Measurements from ENCODE around the gene SDK2. TPM values are rescaled to one million over a fixed set of nuclear protein-coding genes. Genes with fewer than 3 reads are reported as not detected.

SDK2 gene
- total and polyA plus RNA-seq, 7 experiments from 2014 or later, result 0.64 to 14.1 (median 8.2) TPM

DNA sequence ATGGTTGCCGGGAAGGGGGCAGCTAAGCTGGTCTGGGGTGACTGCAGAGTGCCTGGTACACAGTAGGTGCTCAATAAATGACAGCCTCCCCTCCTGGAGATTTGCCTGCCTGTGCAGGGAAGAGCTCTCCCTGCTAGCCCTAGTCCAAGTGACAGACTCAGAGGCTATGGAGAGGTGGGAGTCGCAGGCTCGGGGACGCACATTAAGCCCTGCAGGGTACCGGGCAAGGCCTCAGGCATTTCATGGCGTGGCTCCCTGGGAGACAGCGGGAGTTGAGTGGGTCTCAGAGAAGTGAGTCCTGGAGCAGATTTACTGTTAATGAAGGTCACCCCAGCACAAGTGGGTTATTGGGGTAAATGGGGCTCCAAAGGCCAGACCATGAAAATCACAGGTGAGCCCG, 200.2 kb downstream of the SDK2 start:
- Histone ChIP-seq H3K36me3 (ENCODE audit: control insufficient read depth in 2 of 3, insufficient read depth in 3 of 3, low read length in 3 of 3) (no peaks in the 10 kb centered on the region), H3K9me3 (ENCODE audit: control insufficient read depth in 2 of 3, low read length in 3 of 3) (no peaks in the 10 kb centered on the region), H3K27me3 (ENCODE audit: control insufficient read depth in 2 of 2, insufficient read depth in 2 of 2, low read length in 2 of 2) (no peaks in the 10 kb centered on the region), H3K4me3 (ENCODE audit: low read length) (no peak overlapping the region), H3K27ac (ENCODE audit: low read depth, low read length) (no peak overlapping the region), H3K4me1 (ENCODE audit: control insufficient read depth in 2 of 2, insufficient read depth in 2 of 2, low read length in 2 of 2) (no peaks in the 10 kb centered on the region)
- Mint-ChIP-seq H3K4me1 (peaks cover 0 to 2% (median 0%) of the 10 kb centered on the region in 7 donors), H3K4me3 (no peak overlapping the region), H3K9me3 (no peaks in the 10 kb centered on the region), H3K27ac (peak overlapping the region in 1 of 9 donors; percentile 25), H3K36me3 (peaks cover 0 to 17% (median 4%) of the 10 kb centered on the region in 5 donors), H3K27me3 (no peaks in the 10 kb centered on the region)
- ChIA-PET POLR2A (no interaction called here), CTCF (no interaction called here)
- ATAC-seq (no peak), DNase-seq (no peak)
- intact Hi-C loops (cut with micrococcal nuclease), result no loop called here

DNA sequence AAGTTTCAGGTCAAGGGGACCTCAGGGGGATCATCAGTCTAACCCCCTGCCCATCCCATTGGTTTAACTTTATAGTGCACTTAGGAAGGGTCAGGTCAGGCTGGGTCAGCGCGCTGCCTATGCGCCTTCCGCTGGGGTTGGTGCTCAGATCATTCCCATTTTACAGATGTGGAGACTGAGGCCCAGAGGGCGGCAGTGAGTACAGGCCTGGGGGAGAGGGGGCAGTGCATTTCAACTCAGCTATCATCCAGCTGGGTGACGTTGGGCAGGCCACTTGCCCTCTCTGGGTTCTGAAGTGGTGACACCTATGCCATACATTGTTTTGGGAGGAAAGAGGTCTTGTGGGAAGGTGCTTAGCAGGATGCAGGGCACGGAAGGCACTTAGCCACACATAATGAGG, 204.6 kb downstream of the SDK2 start:
- H3K27me3 ChIP-seq (ENCODE audit: control insufficient read depth in 2 of 2, insufficient read depth in 2 of 2, low read length in 2 of 2), result no peaks in the 10 kb centered on the region
- peaks cover 0 to 25% (median 4%) of the 10 kb centered on the region in 5 donors for H3K36me3 Mint-ChIP-seq
- H3K36me3 ChIP-seq (ENCODE audit: control insufficient read depth in 2 of 3, insufficient read depth in 3 of 3, low read length in 3 of 3), result no peaks in the 10 kb centered on the region
- H3K4me1 Mint-ChIP-seq, result peaks cover 0 to 3% (median 0%) of the 10 kb centered on the region in 7 donors
- CTCF ChIA-PET, result no interaction called here
- no peaks in the 10 kb centered on the region for H3K9me3 ChIP-seq (ENCODE audit: control insufficient read depth in 2 of 3, low read length in 3 of 3)
- POLR2A ChIA-PET, result no interaction called here
- no peak overlapping the region for H3K27ac ChIP-seq (ENCODE audit: low read depth, low read length)
- H3K27me3 Mint-ChIP-seq, result no peaks in the 10 kb centered on the region
- no peaks in the 10 kb centered on the region for H3K9me3 Mint-ChIP-seq
- no peak overlapping the region for H3K4me3 ChIP-seq (ENCODE audit: low read length)
- no peak overlapping the region for H3K4me3 Mint-ChIP-seq
- peak overlapping the region in 1 of 9 donors; percentile 17 for H3K27ac Mint-ChIP-seq
- intact Hi-C loops (cut with micrococcal nuclease), result no loop called here
- DNase-seq (no peak), ATAC-seq (no peak)
- no peaks in the 10 kb centered on the region for H3K4me1 ChIP-seq (ENCODE audit: control insufficient read depth in 2 of 2, insufficient read depth in 2 of 2, low read length in 2 of 2)

GRCh38 chr17:73437826-73438225, 206.4 kb downstream of the SDK2 start:
- POLR2A ChIA-PET, result no interaction called here
- H3K9me3 ChIP-seq (ENCODE audit: control insufficient read depth in 2 of 3, low read length in 3 of 3), result no peaks in the 10 kb centered on the region
- Mint-ChIP-seq H3K27ac (no peak overlapping the region), H3K9me3 (no peaks in the 10 kb centered on the region), H3K4me3 (no peak overlapping the region), H3K36me3 (peaks cover 0 to 25% (median 4%) of the 10 kb centered on the region in 5 donors), H3K27me3 (no peaks in the 10 kb centered on the region), H3K4me1 (peaks cover 0 to 2% (median 0%) of the 10 kb centered on the region in 7 donors)
- intact Hi-C loops (cut with micrococcal nuclease), result no loop called here
- no peaks in the 10 kb centered on the region for H3K27me3 ChIP-seq (ENCODE audit: control insufficient read depth in 2 of 2, insufficient read depth in 2 of 2, low read length in 2 of 2)
- no peak for DNase-seq
- CTCF ChIA-PET, result no interaction called here
- no peaks in the 10 kb centered on the region for H3K36me3 ChIP-seq (ENCODE audit: control insufficient read depth in 2 of 3, insufficient read depth in 3 of 3, low read length in 3 of 3)
- H3K4me3 ChIP-seq (ENCODE audit: low read length), result no peak overlapping the region
- H3K27ac ChIP-seq (ENCODE audit: low read depth, low read length), result no peak overlapping the region
- ATAC-seq, result no peak
- H3K4me1 ChIP-seq (ENCODE audit: control insufficient read depth in 2 of 2, insufficient read depth in 2 of 2, low read length in 2 of 2), result no peaks in the 10 kb centered on the region

GRCh38 chr17:73436954-73437353, 207.3 kb downstream of the SDK2 start:
- Histone ChIP-seq H3K27ac (ENCODE audit: low read depth, low read length) (no peak overlapping the region), H3K36me3 (ENCODE audit: control insufficient read depth in 2 of 3, insufficient read depth in 3 of 3, low read length in 3 of 3) (no peaks in the 10 kb centered on the region), H3K9me3 (ENCODE audit: control insufficient read depth in 2 of 3, low read length in 3 of 3) (no peaks in the 10 kb centered on the region), H3K4me1 (ENCODE audit: control insufficient read depth in 2 of 2, insufficient read depth in 2 of 2, low read length in 2 of 2) (no peaks in the 10 kb centered on the region), H3K27me3 (ENCODE audit: control insufficient read depth in 2 of 2, insufficient read depth in 2 of 2, low read length in 2 of 2) (no peaks in the 10 kb centered on the region), H3K4me3 (ENCODE audit: low read length) (no peak overlapping the region)
- Mint-ChIP-seq H3K27me3 (no peaks in the 10 kb centered on the region), H3K36me3 (peaks cover 0 to 25% (median 4%) of the 10 kb centered on the region in 5 donors), H3K4me1 (peaks cover 0 to 2% (median 0%) of the 10 kb centered on the region in 7 donors), H3K9me3 (no peaks in the 10 kb centered on the region), H3K27ac (no peak overlapping the region), H3K4me3 (no peak overlapping the region)
- ATAC-seq, result no peak
- DNase-seq, result no peak
- CTCF ChIA-PET, result no interaction called here
- intact Hi-C loops (cut with micrococcal nuclease), result no loop called here
- POLR2A ChIA-PET, result no interaction called here

DNA sequence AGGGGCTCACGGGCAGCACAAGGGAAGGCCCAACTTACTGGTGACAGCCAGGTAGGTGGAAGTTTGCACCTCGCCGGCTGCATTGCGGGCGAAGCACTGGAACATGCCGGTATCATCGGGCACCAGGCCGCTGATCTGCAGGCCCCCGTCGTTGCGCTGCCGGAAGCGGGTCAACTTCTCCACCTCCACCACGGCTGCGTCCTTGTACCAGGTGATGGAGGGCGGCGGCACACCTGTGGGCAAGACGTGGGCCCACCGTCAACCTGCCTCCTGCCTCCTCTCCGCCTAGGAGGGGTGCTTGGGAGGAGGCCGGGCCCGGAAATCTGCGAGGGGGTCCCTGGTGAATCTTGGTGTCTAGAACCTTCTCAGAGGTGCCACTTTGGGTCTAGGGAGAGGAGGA, 208.8 kb downstream of the SDK2 start:
- ChIA-PET CTCF (no interaction called here), POLR2A (no interaction called here)
- no peak for DNase-seq
- no peak for ATAC-seq
- Mint-ChIP-seq H3K4me3 (no peak overlapping the region), H3K27me3 (no peaks in the 10 kb centered on the region), H3K27ac (no peak overlapping the region), H3K36me3 (peaks cover 0 to 23% (median 2%) of the 10 kb centered on the region in 5 donors), H3K4me1 (peaks cover 0 to 9% (median 8%) of the 10 kb centered on the region in 7 donors), H3K9me3 (no peaks in the 10 kb centered on the region)
- no peaks in the 10 kb centered on the region for H3K36me3 ChIP-seq (ENCODE audit: control insufficient read depth in 2 of 3, insufficient read depth in 3 of 3, low read length in 3 of 3)
- H3K27ac ChIP-seq (ENCODE audit: low read depth, low read length), result no peak overlapping the region
- H3K9me3 ChIP-seq (ENCODE audit: control insufficient read depth in 2 of 3, low read length in 3 of 3), result no peaks in the 10 kb centered on the region
- H3K4me3 ChIP-seq (ENCODE audit: low read length), result no peak overlapping the region
- H3K4me1 ChIP-seq (ENCODE audit: control insufficient read depth in 2 of 2, insufficient read depth in 2 of 2, low read length in 2 of 2), result no peaks in the 10 kb centered on the region
- no peaks in the 10 kb centered on the region for H3K27me3 ChIP-seq (ENCODE audit: control insufficient read depth in 2 of 2, insufficient read depth in 2 of 2, low read length in 2 of 2)
- intact Hi-C loops (cut with micrococcal nuclease), result no loop called here

- no peak overlapping the region for H3K27ac Mint-ChIP-seq
- H3K9me3 ChIP-seq (ENCODE audit: control insufficient read depth in 2 of 3, low read length in 3 of 3), result no peaks in the 10 kb centered on the region
These were observed 210.1 kb downstream of the SDK2 start for GRCh38 chr17:73434154-73434553.

GRCh38 chr17:73433501-73433900, 210.7 kb downstream of the SDK2 start:
- Mint-ChIP-seq H3K27me3 (peaks cover 0 to 2% (median 0%) of the 10 kb centered on the region in 5 donors), H3K27ac (no peak overlapping the region), H3K9me3 (no peaks in the 10 kb centered on the region), H3K36me3 (peaks cover 0 to 13% (median 2%) of the 10 kb centered on the region in 5 donors), H3K4me1 (peaks cover 0 to 17% (median 15%) of the 10 kb centered on the region in 7 donors), H3K4me3 (no peak overlapping the region)
- Histone ChIP-seq H3K4me3 (ENCODE audit: low read length) (no peak overlapping the region), H3K27me3 (ENCODE audit: control insufficient read depth in 2 of 2, insufficient read depth in 2 of 2, low read length in 2 of 2) (no peaks in the 10 kb centered on the region), H3K27ac (ENCODE audit: low read depth, low read length) (no peak overlapping the region), H3K4me1 (ENCODE audit: control insufficient read depth in 2 of 2, insufficient read depth in 2 of 2, low read length in 2 of 2) (no peaks in the 10 kb centered on the region), H3K9me3 (ENCODE audit: control insufficient read depth in 2 of 3, low read length in 3 of 3) (no peaks in the 10 kb centered on the region), H3K36me3 (ENCODE audit: control insufficient read depth in 2 of 3, insufficient read depth in 3 of 3, low read length in 3 of 3) (no peaks in the 10 kb centered on the region)
- DNase-seq, result no peak
- POLR2A ChIA-PET, result no interaction called here
- CTCF ChIA-PET, result interaction anchor here (1.0 kb wide), 1 partner anchor 158 kb away, joined by 3 read pairs; no protein-coding TSS in a partner anchor
- intact Hi-C loops (cut with micrococcal nuclease), result no loop called here
- no peak for ATAC-seq

More at GRCh38 chr17:73434154-73434553, 210.1 kb downstream of the SDK2 start:
- Mint-ChIP-seq H3K4me3 (no peak overlapping the region), H3K36me3 (peaks cover 0 to 15% (median 2%) of the 10 kb centered on the region in 5 donors), H3K4me1 (peaks cover 0 to 17% (median 15%) of the 10 kb centered on the region in 7 donors), H3K9me3 (no peaks in the 10 kb centered on the region), H3K27me3 (peaks cover 0 to 2% (median 0%) of the 10 kb centered on the region in 5 donors)
- no peaks in the 10 kb centered on the region for H3K27me3 ChIP-seq (ENCODE audit: control insufficient read depth in 2 of 2, insufficient read depth in 2 of 2, low read length in 2 of 2)
- no peak for ATAC-seq
- POLR2A ChIA-PET, result no interaction called here
- no peak for DNase-seq
- intact Hi-C loops (cut with micrococcal nuclease), result no loop called here
- H3K27ac ChIP-seq (ENCODE audit: low read depth, low read length), result no peak overlapping the region
- H3K36me3 ChIP-seq (ENCODE audit: control insufficient read depth in 2 of 3, insufficient read depth in 3 of 3, low read length in 3 of 3), result no peaks in the 10 kb centered on the region
- H3K4me1 ChIP-seq (ENCODE audit: control insufficient read depth in 2 of 2, insufficient read depth in 2 of 2, low read length in 2 of 2), result no peaks in the 10 kb centered on the region
- no peak overlapping the region for H3K4me3 ChIP-seq (ENCODE audit: low read length)
- CTCF ChIA-PET, result interaction anchor here (1.0 to 1.1 kb wide), 2 partner anchors 157 to 276 kb away, joined by 3 to 4 read pairs; no protein-coding TSS in a partner anchor

Data from naive thymus-derived CD4-positive, alpha-beta T cell (primary cell).